ENCODE measurements around the gene ERFL. TPM values are rescaled to one million over a fixed set of nuclear protein-coding genes. Genes with fewer than 3 reads are reported as not detected.

The ERFL gene
- total RNA-seq, 1 donor from 2014 or later = 0.43 TPM

GRCh38 chr19:41958367-41959055, 30.3 kb upstream of the ERFL start:
- peaks cover 13% of the 10 kb centered on the region for H3K4me1 ChIP-seq
- no peaks in the 10 kb centered on the region for H3K27me3 ChIP-seq
- intact Hi-C loops (cut with DNase I) = no loop called here
- TF ChIP-seq CTCF (IDR thresholded peaks at IDR 0.05) = no peak
- peak; percentile 86 for ATAC-seq
- H3K4me3 ChIP-seq = peak overlapping the region; percentile 98
- peaks cover 10% of the 10 kb centered on the region for H3K36me3 ChIP-seq
- peak; percentile 96 for DNase-seq
- peak overlapping the region; percentile 93 for H3K27ac ChIP-seq
- no peaks in the 10 kb centered on the region for H3K9me3 ChIP-seq

GRCh38 chr19:41957838-41958366, 29.7 kb upstream of the ERFL start:
- Histone ChIP-seq H3K36me3 (peaks cover 10% of the 10 kb centered on the region), H3K9me3 (no peaks in the 10 kb centered on the region), H3K4me1 (peaks cover 13% of the 10 kb centered on the region), H3K27me3 (no peaks in the 10 kb centered on the region), H3K27ac (peak overlapping the region; percentile 93), H3K4me3 (peak overlapping the region; percentile 98)
- intact Hi-C loops (cut with DNase I) = no loop called here
- peak; percentile 72 for TF ChIP-seq CTCF (IDR thresholded peaks at IDR 0.05)
- peak; percentile 85 for DNase-seq
- ATAC-seq = peak; percentile 86

GRCh38 chr19:41957161-41957837, 29.1 kb upstream of the ERFL start:
- Histone ChIP-seq H3K27me3 (no peaks in the 10 kb centered on the region), H3K27ac (peak overlapping the region; percentile 93), H3K4me1 (peaks cover 13% of the 10 kb centered on the region), H3K4me3 (peak overlapping the region; percentile 98), H3K9me3 (no peaks in the 10 kb centered on the region), H3K36me3 (peaks cover 10% of the 10 kb centered on the region)
- ATAC-seq = no peak
- DNase-seq = no peak
- no peak for TF ChIP-seq CTCF (IDR thresholded peaks at IDR 0.05)
- intact Hi-C loops (cut with DNase I) = no loop called here

- TF ChIP-seq CTCF (IDR thresholded peaks at IDR 0.05) = no peak
- no peaks in the 10 kb centered on the region for H3K27me3 ChIP-seq
- peaks cover 13% of the 10 kb centered on the region for H3K4me1 ChIP-seq
- ATAC-seq (no peak), DNase-seq (no peak)
- no peaks in the 10 kb centered on the region for H3K9me3 ChIP-seq
- H3K4me3 ChIP-seq = no peak overlapping the region
- intact Hi-C loops (cut with DNase I) = no loop called here
- H3K27ac ChIP-seq = no peak overlapping the region
- peaks cover 10% of the 10 kb centered on the region for H3K36me3 ChIP-seq
These were observed 28.4 kb upstream of the ERFL start for GRCh38 chr19:41956621-41957020.

GRCh38 chr19:41955521-41955920, 27.3 kb upstream of the ERFL start:
- peaks cover 10% of the 10 kb centered on the region for H3K36me3 ChIP-seq
- H3K27me3 ChIP-seq = no peaks in the 10 kb centered on the region
- no peaks in the 10 kb centered on the region for H3K9me3 ChIP-seq
- no peak overlapping the region for H3K27ac ChIP-seq
- DNase-seq = no peak
- no peak for TF ChIP-seq CTCF (IDR thresholded peaks at IDR 0.05)
- H3K4me3 ChIP-seq = no peak overlapping the region
- H3K4me1 ChIP-seq = peaks cover 13% of the 10 kb centered on the region
- no peak for ATAC-seq
- intact Hi-C loops (cut with DNase I) = no loop called here

All from upper lobe of right lung (tissue), 1 donor.